Mammary epithelial cell (primary cell): ENCODE measurements around the gene RTP1.

Experiments used
- CTCF ChIP-seq, 2 donors: IDR thresholded peaks in 1 of 2; conservative IDR thresholded peaks in 1 of 2; 2 replicates each; pipeline ENCODE4 v1.5.1; 2011 to 2012; ENCODE audit warnings: inconsistent platforms in 2 of 2, low read length in 2 of 2, mild to moderate bottlenecking in 2 of 2, control low read depth in 1 of 2, low read depth in 1 of 2; ENCODE audit not compliant: insufficient read depth in 1 of 2; ENCODE audit errors: extremely low read depth in 1 of 2
- EZH2 ChIP-seq: IDR thresholded peaks from 2 replicates; pipeline ENCODE4 v1.6.1; 2012; ENCODE audit warnings: low read length, inconsistent platforms, borderline replicate concordance

GRCh38 chr3:187198490-187198889 is 1.2 kb downstream of the RTP1 start:
- TF ChIP-seq CTCF (conservative IDR thresholded peaks at IDR 0.05 in 1 of 2, IDR thresholded peaks at IDR 0.05 in 1 of 2; ENCODE audit: extremely low read depth in 1 of 2, insufficient read depth in 1 of 2, low read depth in 1 of 2, low read length in 2 of 2): no peak
- TF ChIP-seq EZH2: no peak
